Esophagus squamous epithelium (tissue), 5 donors: ENCODE results near the gene KAT7. TPM values are rescaled to one million over a fixed set of nuclear protein-coding genes. Genes with fewer than 3 reads are reported as not detected.

Experiments used
- DNase-seq: peaks from one replicate; lab custom pipeline; 2025; lab: John Stamatoyannopoulos, UW
- H3K27ac ChIP-seq, 4 donors: fragments of 200-600 bp; sonication (generic); one replicate each; pipeline ENCODE4 v1.5.1; 2016 to 2019; ENCODE audit warnings: mild to moderate bottlenecking in 1 of 4
- H3K27me3 ChIP-seq, 4 donors: fragments of 200-600 bp; sonication (generic); 1 replicate in 3 of 4; 2 replicates in 1 of 4; pipeline versions ENCODE4 v1.5.1 to v1.6.0; 2017 to 2021; ENCODE audit warnings: antibody characterized with exemption in 1 of 4
- H3K36me3 ChIP-seq, 3 donors: fragments of 200-600 bp; sonication (generic); one replicate each; pipeline ENCODE4 v1.5.1; 2016 to 2019
- H3K4me1 ChIP-seq, 3 donors: fragments of 200-600 bp; sonication (generic); one replicate each; pipeline ENCODE4 v1.5.1; 2017 to 2019
- H3K4me3 ChIP-seq, 4 donors: fragments of 200-600 bp; sonication (generic); 1 replicate in 3 of 4; 2 replicates in 1 of 4; pipeline ENCODE4 v1.5.1; 2016 to 2019; ENCODE audit warnings: mild to moderate bottlenecking in 2 of 4, moderate library complexity in 1 of 4
- H3K9me3 ChIP-seq, 3 donors: fragments of 200-600 bp; sonication (generic); one replicate each; pipeline ENCODE4 v1.5.1; 2016 to 2019
- POLR2A ChIP-seq, 4 donors: fragments of 450-650 bp; IDR thresholded peaks; one replicate each; pipeline ENCODE4 v1.6.1; 2017; ENCODE audit warnings: antibody characterized with exemption in 4 of 4, mild to moderate bottlenecking in 4 of 4, moderate library complexity in 3 of 4
- WGBS, 2 donors: methylation state at CpG; one replicate each; pipeline ENCODE4 v1.1.5; 2018; 5-methylcytosine and 5-hydroxymethylcytosine counted together
- intact Hi-C: fragments of 100-400 bp; cut with DNase I; formaldehyde crosslinking; loops from one replicate; pipeline ENCODE4 v1.15.0; 2022
- total RNA-seq, 4 donors: library from RNA; depleted of rRNA; stranded (reverse); fragments of >200 nt; gene quantifications; one replicate each; pipeline ENCODE4 v1.1.0, GENCODE V29; 2016
- TF ChIP-seq, protein P1 (sequence below), 6 experiments: fragments of 450-650 bp in 4 of 6; fragments of 200-600 bp in 2 of 6; sonication (generic) in 2 of 6; IDR thresholded peaks; one replicate each; pipeline ENCODE4 v1.5.1; 2016 to 2019; ENCODE audit warnings: antibody characterized with exemption in 6 of 6, mild to moderate bottlenecking in 4 of 6, moderate library complexity in 4 of 6
- donor health status: DM: yes; HTN: yes; CAD: no.

Gene KAT7
- total RNA-seq, 4 donors from 2014 or later, result 22.6 to 32.6 (median 26.6) TPM

DNA sequence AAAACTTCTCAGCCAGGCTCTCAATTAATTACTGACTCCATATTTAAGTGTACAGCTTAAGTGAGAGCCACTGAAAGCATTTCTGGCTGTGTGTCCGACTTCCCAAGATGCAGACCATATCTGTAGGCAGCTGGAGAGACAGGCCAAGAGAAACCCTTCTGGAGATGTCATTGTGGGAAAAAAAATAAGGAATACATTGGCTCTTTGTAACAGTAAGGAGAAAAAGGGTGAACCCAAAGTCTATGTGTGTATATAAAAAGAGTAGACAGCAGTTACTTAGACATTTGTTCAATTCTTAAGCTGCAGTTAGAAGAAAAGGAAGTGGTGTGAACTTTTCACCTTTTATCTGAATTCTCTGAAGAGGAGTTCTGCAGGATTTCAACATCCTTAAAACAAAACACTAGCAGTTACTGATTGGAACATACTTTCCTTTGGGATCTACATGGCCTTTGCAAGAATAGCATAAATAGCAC is 46.3 kb upstream of the KAT7 start:
- H3K4me3 ChIP-seq, result no peak overlapping the region
- peaks cover 24 to 80% (median 56%) of the 10 kb centered on the region in 3 donors for H3K4me1 ChIP-seq
- peak overlapping the region; percentile 57 to 89 (median 86) for H3K27ac ChIP-seq
- no peaks in the 10 kb centered on the region for H3K36me3 ChIP-seq
- intact Hi-C loops, result no loop called here
- DNase-seq, result no peak
- TF ChIP-seq POLR2A (IDR thresholded peaks at IDR 0.05), result no peak
- TF ChIP-seq, protein P1, sequence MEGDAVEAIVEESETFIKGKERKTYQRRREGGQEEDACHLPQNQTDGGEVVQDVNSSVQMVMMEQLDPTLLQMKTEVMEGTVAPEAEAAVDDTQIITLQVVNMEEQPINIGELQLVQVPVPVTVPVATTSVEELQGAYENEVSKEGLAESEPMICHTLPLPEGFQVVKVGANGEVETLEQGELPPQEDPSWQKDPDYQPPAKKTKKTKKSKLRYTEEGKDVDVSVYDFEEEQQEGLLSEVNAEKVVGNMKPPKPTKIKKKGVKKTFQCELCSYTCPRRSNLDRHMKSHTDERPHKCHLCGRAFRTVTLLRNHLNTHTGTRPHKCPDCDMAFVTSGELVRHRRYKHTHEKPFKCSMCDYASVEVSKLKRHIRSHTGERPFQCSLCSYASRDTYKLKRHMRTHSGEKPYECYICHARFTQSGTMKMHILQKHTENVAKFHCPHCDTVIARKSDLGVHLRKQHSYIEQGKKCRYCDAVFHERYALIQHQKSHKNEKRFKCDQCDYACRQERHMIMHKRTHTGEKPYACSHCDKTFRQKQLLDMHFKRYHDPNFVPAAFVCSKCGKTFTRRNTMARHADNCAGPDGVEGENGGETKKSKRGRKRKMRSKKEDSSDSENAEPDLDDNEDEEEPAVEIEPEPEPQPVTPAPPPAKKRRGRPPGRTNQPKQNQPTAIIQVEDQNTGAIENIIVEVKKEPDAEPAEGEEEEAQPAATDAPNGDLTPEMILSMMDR (IDR thresholded peaks at IDR 0.05), result no peak
- H3K27me3 ChIP-seq, result no peaks in the 10 kb centered on the region
- 36 to 62% methylated on average over 1 of the region's 1 CpG for WGBS, 2 donors
- H3K9me3 ChIP-seq, result no peaks in the 10 kb centered on the region

DNA sequence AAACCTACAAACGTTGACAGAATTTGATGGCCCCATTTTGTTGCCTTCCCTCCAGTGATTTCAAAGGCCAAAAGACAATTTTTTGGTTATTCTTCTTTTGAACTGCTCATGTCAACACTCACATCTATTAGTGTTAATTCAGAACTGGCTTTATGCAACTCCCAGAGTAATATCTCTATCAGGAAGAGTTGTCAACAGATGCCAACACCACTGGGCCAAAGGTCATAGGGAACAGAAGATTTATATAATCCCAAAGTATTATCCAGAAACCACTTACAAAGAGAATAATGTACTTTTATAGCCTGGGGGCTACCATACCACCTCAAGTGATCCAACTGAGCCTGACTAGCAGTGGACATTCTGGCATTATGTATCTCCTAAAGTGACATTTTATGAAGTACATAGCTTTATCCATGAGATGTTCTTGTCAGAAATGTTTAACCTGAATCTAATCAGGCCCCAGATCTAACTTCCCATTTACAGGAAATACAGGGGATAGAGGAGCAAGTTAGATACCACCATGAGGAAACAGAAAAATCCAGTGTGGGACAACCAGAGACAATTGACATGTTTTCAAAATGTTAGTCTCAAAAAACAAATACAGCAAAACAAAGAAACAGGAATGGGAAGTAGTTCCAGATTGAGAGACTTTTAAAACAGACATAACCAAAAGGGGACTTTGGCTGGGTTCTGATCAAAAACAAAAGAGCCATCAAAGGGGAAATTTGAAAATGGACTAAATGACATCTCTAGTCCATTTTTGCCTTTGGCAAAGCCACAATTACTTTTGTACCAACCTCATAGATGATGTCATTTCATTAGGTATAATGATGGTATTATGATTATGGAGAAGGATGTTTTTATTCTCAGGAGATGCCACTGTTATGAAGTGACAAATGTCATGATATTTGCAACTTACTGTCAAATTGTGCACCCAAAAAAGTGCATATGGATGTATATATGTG is 43.0 kb upstream of the KAT7 start:
- H3K27me3 ChIP-seq, result no peaks in the 10 kb centered on the region
- peaks cover 19 to 55% (median 36%) of the 10 kb centered on the region in 3 donors for H3K4me1 ChIP-seq

DNA sequence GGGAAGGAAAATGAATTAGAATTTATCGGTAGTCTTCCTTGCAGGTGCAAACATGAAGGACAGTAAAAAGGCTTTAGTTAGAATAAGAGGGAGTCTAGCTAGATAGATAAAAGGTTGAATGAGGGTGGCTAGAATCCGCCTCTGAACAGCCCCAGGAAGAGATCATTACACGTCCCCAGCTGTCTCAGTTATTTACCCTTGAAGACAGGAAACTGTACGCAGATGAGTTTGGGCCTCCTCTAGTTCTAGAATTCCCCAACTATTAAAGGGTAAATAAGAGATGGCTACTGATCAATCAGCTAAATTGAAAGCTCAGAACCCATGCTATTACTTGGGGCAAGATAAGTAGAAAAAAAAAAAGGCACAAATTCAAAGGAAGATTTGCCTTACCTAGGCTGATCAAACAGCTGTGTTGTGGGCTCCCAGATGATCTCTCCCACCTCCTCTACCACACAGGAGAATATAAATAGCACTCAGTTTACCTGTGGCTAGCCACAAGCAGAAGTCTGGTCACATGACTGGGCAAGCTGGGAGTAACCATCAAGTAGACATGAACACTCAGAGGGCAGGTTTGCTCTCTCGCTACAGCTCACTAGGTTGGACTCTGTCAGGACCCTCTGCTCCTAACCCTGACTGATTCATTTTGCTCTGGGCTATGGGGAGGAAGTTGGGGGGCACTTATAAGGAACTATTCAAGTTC is 41.5 kb upstream of the KAT7 start:
- H3K36me3 ChIP-seq, result no peaks in the 10 kb centered on the region
- peaks cover 7 to 40% (median 22%) of the 10 kb centered on the region in 3 donors for H3K4me1 ChIP-seq
- H3K27ac ChIP-seq, result peak overlapping the region in 2 of 4 donors; percentile 35 to 58
- WGBS, 2 donors, result 70 to 71% methylated on average over 5 of the region's 5 CpGs
- peak in 1 of 4 donors; percentile 21 for TF ChIP-seq POLR2A (IDR thresholded peaks at IDR 0.05)
- TF ChIP-seq, protein P1 (IDR thresholded peaks at IDR 0.05), result no peak
- intact Hi-C loops, result no loop called here
- H3K27me3 ChIP-seq, result no peaks in the 10 kb centered on the region
- H3K9me3 ChIP-seq, result no peaks in the 10 kb centered on the region
- H3K4me3 ChIP-seq, result no peak overlapping the region
- DNase-seq, result no peak

More for the DNA sequence above, 43.0 kb upstream of the KAT7 start:
- WGBS, 2 donors, result 67 to 77% methylated on average over 1 of the region's 1 CpG
- H3K4me3 ChIP-seq, result no peak overlapping the region
- no peaks in the 10 kb centered on the region for H3K36me3 ChIP-seq
- no peak for DNase-seq
- no peak for TF ChIP-seq POLR2A (IDR thresholded peaks at IDR 0.05)
- TF ChIP-seq, protein P1 (IDR thresholded peaks at IDR 0.05), result no peak
- H3K27ac ChIP-seq, result no peak overlapping the region
- H3K9me3 ChIP-seq, result no peaks in the 10 kb centered on the region
- intact Hi-C loops, result no loop called here

DNA sequence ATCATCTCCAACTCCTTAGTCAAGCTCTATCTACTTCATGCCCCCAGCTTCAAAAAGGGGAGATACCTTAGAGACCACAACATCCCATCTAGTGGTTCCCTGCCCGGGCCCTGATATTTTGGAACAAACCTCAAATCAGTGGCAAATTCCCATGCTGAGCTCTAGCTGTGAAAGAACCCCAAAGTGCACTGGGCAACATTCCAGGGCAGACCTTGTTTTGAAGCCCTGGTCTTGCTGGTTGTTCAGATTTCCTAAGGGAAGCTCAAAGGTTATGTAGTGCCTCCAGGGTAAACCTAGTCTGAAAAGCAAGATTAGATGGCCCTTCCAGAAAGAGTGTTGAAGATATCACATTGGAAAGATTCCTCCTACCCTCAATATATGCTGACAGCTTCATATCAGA is 40.8 kb upstream of the KAT7 start:
- H3K27ac ChIP-seq, result peak overlapping the region in 2 of 4 donors; percentile 35 to 58
- TF ChIP-seq, protein P1 (IDR thresholded peaks at IDR 0.05), result no peak
- TF ChIP-seq POLR2A (IDR thresholded peaks at IDR 0.05), result no peak
- intact Hi-C loops, result no loop called here
- H3K27me3 ChIP-seq, result no peaks in the 10 kb centered on the region
- H3K36me3 ChIP-seq, result no peaks in the 10 kb centered on the region
- H3K9me3 ChIP-seq, result no peaks in the 10 kb centered on the region
- H3K4me3 ChIP-seq, result no peak overlapping the region
- H3K4me1 ChIP-seq, result peaks cover 1 to 33% (median 15%) of the 10 kb centered on the region in 3 donors
- 70% methylated on average over 1 of the region's 1 CpG; no CpG with 5 or more reads in 1 of the 2 donors for WGBS, 2 donors
- DNase-seq, result no peak
